Adipocyte (in vitro differentiated cells): ENCODE results near the gene PACRG.

Experiments used
- DNase-seq: peaks from one replicate; pipeline ENCODE4 v3.0.0-alpha.2; 2015; ENCODE audit warnings: low read depth
- H3K27me3 ChIP-seq: replicated peaks from 2 replicates; pipeline ENCODE4 v1.7.0; 2013; ENCODE audit warnings: mild to moderate bottlenecking, low read length, moderate library complexity; ENCODE audit not compliant: control insufficient read depth, insufficient read depth
- H3K36me3 ChIP-seq: 2 replicates; pipeline ENCODE4 v1.7.0; 2013; ENCODE audit warnings: low read length, mild to moderate bottlenecking, moderate library complexity; ENCODE audit not compliant: control insufficient read depth, insufficient read depth, severe bottlenecking
- H3K4me1 ChIP-seq: 2 replicates; pipeline ENCODE4 v1.7.0; 2013; ENCODE audit warnings: mild to moderate bottlenecking, low read length, moderate library complexity; ENCODE audit not compliant: control insufficient read depth, insufficient read depth
- H3K4me3 ChIP-seq: 2 replicates; pipeline ENCODE4 v1.7.0; 2013; ENCODE audit warnings: mild to moderate bottlenecking, low read length, moderate library complexity
- H3K9ac ChIP-seq: 2 replicates; pipeline ENCODE4 v1.7.0; 2013; ENCODE audit warnings: mild to moderate bottlenecking, low read length, moderate library complexity
- H3K9me3 ChIP-seq: 2 replicates; pipeline ENCODE4 v1.7.0; 2013; ENCODE audit warnings: mild to moderate bottlenecking, low read length, moderate library complexity; ENCODE audit not compliant: control insufficient read depth

The PACRG gene

GRCh38 chr6:163179061-163179460 is 451.3 kb downstream of the PACRG start:
- Histone ChIP-seq H3K4me1 (peaks cover 45% of the 10 kb centered on the region), H3K4me3 (no peak overlapping the region), H3K9me3 (no peaks in the 10 kb centered on the region), H3K36me3 (no peaks in the 10 kb centered on the region), H3K9ac (no peak overlapping the region), H3K27me3 (no peaks in the 10 kb centered on the region)
- no peak for DNase-seq

DNA sequence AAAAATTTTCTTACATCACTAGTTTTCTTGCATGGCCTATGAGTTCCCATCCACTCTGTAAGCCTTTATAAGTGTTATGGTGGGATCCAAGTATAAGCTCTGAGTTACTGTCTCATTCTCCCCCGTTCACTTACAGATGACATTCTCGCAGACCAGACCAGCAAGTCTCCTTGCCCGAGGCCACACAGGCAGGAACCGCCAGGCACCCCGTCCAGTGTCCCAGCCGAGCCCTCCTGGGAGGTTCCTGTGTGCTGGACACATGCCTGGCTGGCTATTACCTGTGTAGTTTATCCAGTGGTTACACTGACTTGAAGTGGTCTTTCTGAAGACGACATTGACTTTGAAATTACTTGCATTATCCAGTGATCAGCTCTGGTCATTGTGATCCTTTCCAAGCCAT is 451.9 kb downstream of the PACRG start:
- Histone ChIP-seq H3K9me3 (no peaks in the 10 kb centered on the region), H3K4me1 (peaks cover 49% of the 10 kb centered on the region), H3K9ac (no peak overlapping the region), H3K27me3 (no peaks in the 10 kb centered on the region), H3K36me3 (no peaks in the 10 kb centered on the region), H3K4me3 (no peak overlapping the region)
- no peak for DNase-seq

DNA sequence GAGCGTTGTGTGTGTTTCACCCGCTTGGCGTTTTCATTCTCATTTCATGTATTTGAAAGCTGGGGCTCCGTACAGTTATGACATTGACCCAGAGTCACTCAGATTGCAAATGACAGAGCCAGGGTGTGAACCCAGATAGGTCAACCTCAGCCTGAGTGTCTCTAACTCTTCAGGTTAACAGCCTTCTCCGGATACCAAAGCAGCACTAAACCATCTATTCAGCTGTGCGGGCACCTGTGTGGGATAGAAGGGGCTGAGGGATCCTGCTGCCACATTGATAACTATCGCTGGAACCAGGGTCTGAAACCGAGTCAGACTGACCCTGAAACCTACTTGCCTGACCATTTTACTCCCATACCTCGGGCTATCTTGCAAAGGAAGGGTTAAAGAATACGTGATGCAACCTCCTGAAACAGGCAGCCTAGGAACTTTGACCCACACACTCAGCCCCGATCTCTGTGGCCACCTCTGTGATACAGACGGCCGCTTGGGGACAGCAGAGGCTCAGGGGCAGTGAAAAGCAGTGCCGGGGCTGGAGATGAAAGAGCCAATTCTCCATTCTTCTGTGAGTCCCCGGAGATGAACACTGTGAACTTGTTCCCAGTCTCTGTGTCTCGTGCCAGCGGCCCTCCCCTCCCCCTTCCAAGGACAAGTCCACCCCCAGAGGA is 453.2 kb downstream of the PACRG start:
- H3K27me3 ChIP-seq = no peaks in the 10 kb centered on the region
- peak overlapping the region; percentile 59 for H3K4me3 ChIP-seq
- H3K9ac ChIP-seq = peak overlapping the region; percentile 72
- peaks cover 47% of the 10 kb centered on the region for H3K4me1 ChIP-seq
- peak; percentile 16 for DNase-seq
- no peaks in the 10 kb centered on the region for H3K36me3 ChIP-seq
- no peaks in the 10 kb centered on the region for H3K9me3 ChIP-seq

DNA sequence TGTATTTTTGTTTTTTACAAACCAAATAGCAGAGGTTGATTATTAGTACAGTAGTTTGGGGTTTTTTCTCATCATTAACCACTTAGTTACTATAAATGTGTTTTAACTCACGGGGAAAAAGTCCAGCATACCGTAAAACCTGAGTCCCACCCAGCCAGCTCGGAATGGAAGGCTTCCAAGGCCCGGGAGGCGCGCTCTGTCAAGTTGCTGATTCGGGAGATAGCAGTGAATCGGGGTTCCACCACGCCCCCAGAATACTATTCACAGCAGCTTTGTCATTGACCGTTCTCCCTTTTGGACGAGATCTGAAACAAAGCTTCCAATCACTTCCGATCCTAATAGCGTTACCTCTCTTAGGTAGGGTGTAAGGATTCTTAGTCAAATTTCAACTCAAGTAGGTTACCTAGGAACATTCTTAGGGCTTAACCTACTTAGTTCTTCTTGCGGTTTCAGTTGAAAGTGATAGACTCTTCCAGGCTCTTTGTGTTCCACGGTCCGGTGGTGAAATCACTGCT is 453.9 kb downstream of the PACRG start:
- peak overlapping the region; percentile 72 for H3K9ac ChIP-seq
- H3K36me3 ChIP-seq = no peaks in the 10 kb centered on the region
- peak overlapping the region; percentile 59 for H3K4me3 ChIP-seq
- no peak for DNase-seq
- peaks cover 40% of the 10 kb centered on the region for H3K4me1 ChIP-seq
- H3K9me3 ChIP-seq = no peaks in the 10 kb centered on the region
- H3K27me3 ChIP-seq = no peaks in the 10 kb centered on the region

DNA sequence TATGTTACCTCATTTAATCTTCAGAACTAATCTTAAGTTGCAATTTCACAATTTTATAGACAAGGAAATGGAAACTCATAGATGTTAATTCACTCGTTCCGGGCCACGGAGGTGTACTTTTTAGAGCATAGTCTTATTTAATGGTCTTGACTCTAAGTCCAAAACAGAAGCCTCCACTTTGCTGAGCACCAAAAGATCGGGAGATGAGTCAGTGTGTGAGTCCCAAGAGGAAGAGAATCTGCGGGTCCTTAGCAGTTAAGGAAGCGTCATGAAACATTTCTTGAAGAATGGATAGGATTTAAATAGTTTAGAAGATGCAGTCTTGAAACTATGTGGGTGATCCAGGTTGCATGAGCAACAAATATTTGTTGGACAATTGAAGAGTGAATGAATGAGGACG is 454.9 kb downstream of the PACRG start:
- DNase-seq = no peak
- Histone ChIP-seq H3K27me3 (no peaks in the 10 kb centered on the region), H3K36me3 (no peaks in the 10 kb centered on the region), H3K4me1 (peaks cover 35% of the 10 kb centered on the region), H3K9me3 (no peaks in the 10 kb centered on the region), H3K4me3 (no peak overlapping the region), H3K9ac (no peak overlapping the region)

DNA sequence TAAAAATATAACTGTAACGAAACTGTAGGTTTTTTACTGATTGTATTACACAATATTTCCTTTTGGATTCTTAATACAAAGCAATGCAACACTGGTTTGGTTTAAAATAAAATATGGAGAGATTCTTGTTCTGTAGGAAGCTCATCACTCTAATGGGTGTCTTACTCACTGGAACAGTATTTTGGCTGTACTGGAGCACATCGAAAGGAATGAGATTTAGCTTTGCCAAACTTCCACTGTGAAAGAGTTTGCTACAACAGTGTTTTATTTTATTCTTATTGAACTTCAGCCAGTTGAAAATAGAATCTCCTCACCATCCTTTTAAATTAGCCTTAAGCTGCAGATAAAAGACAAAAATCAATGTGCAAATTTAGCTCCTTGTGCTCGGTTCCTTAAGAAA is 456.0 kb downstream of the PACRG start:
- peaks cover 35% of the 10 kb centered on the region for H3K4me1 ChIP-seq
- H3K9me3 ChIP-seq = no peaks in the 10 kb centered on the region
- H3K9ac ChIP-seq = peak overlapping the region; percentile 42
- H3K27me3 ChIP-seq = no peaks in the 10 kb centered on the region
- no peak for DNase-seq
- peak overlapping the region; percentile 51 for H3K4me3 ChIP-seq
- H3K36me3 ChIP-seq = no peaks in the 10 kb centered on the region

DNA sequence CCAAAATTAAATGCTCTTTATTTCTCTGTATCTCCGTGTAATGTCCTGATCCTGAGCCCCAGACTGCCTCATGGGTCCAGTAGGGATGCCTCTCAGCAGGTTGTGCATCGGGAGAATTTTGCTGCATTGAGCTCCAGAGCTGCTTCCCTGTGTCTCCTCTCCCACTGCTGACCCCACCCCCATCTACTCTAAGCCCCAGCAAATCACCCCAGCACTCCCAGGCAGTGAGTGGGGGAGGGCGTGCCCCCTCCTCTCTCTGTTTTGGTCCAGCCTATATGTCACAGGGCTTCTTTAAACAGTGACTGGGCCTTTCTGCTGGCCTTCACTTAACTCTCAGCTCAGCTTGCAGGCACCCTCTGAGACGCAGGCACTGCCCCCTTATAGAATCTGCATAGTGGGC is 458.0 kb downstream of the PACRG start:
- Histone ChIP-seq H3K9ac (no peak overlapping the region), H3K4me3 (no peak overlapping the region), H3K36me3 (no peaks in the 10 kb centered on the region), H3K4me1 (peaks cover 33% of the 10 kb centered on the region), H3K9me3 (no peaks in the 10 kb centered on the region), H3K27me3 (no peaks in the 10 kb centered on the region)
- no peak for DNase-seq

GRCh38 chr6:163186527-163186926 is 458.8 kb downstream of the PACRG start:
- peaks cover 27% of the 10 kb centered on the region for H3K4me1 ChIP-seq
- no peaks in the 10 kb centered on the region for H3K27me3 ChIP-seq
- no peak for DNase-seq
- no peak overlapping the region for H3K4me3 ChIP-seq
- H3K9ac ChIP-seq = no peak overlapping the region
- H3K36me3 ChIP-seq = no peaks in the 10 kb centered on the region
- no peaks in the 10 kb centered on the region for H3K9me3 ChIP-seq

- Histone ChIP-seq H3K27me3 (no peaks in the 10 kb centered on the region), H3K4me1 (peaks cover 24% of the 10 kb centered on the region), H3K9me3 (no peaks in the 10 kb centered on the region), H3K9ac (no peak overlapping the region), H3K36me3 (no peaks in the 10 kb centered on the region), H3K4me3 (no peak overlapping the region)
- DNase-seq = no peak
Observed at GRCh38 chr6:163187201-163187600, 459.4 kb downstream of the PACRG start.

DNA sequence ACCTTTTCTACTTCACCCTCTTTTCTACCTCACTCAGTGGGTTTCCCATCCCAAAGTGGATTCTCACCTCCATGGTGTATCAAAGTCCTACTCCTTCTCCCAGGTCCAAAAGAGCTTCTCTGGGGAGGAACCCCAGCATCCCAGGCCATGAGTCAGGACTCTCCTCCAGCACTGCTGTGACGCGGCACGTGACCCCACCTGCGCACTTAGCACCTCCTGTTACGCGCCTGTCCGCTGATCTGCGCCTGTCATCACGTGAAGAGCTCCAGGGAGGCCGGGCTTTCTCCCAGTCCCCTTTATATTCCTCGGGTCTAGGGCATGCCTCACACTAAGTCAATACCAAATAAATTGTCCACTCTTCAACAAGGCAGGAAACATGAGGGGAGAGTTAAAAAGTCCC is 459.8 kb downstream of the PACRG start:
- Histone ChIP-seq H3K36me3 (no peaks in the 10 kb centered on the region), H3K4me1 (peaks cover 20% of the 10 kb centered on the region), H3K9ac (no peak overlapping the region), H3K27me3 (no peaks in the 10 kb centered on the region), H3K4me3 (no peak overlapping the region), H3K9me3 (no peaks in the 10 kb centered on the region)
- no peak for DNase-seq

DNA sequence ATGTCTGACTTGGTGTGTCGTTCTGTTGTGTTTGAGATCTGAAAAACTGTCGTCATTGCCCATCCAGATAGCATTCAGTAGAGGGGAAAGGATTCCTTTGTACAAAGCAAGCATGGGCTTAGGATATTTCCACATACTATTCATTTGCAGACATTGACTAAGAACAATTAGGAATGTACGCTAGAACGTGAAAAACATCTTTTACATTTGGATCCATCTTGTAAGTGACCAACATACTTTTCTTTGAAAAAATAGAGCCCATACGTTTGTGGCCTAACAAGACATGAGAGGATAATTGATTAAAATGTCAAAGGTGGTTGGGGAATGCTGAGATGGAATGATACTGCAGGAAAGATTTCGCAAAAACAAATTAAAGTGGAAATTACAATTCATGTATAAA is 461.0 kb downstream of the PACRG start:
- Histone ChIP-seq H3K36me3 (no peaks in the 10 kb centered on the region), H3K4me1 (peaks cover 10% of the 10 kb centered on the region), H3K27me3 (no peaks in the 10 kb centered on the region), H3K9ac (no peak overlapping the region), H3K4me3 (no peak overlapping the region), H3K9me3 (no peaks in the 10 kb centered on the region)
- no peak for DNase-seq

DNA sequence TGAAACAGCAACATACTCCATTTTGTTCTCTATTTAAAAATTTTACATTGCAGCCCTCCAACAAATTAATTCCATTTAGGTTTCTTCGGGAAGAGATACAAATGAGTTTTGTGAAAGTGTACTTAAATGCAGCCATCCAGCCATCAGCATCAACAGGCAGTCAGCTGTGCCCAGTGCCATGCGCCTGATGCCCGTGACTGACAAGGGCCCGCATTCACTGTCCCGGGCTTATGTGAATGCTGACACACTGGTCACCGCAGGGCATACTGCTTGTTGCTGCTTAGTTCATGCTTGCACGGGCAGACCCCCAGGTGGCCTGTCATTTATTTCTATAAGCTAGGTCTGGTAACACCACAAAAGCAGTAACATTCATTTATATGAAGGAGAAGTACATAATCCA is 461.8 kb downstream of the PACRG start:
- Histone ChIP-seq H3K4me3 (no peak overlapping the region), H3K27me3 (no peaks in the 10 kb centered on the region), H3K4me1 (peaks cover 4% of the 10 kb centered on the region), H3K9me3 (no peaks in the 10 kb centered on the region), H3K36me3 (no peaks in the 10 kb centered on the region), H3K9ac (no peak overlapping the region)
- no peak for DNase-seq
